ENCODE results near the gene DOCK4. TPM values are rescaled to one million over a fixed set of nuclear protein-coding genes. Genes with fewer than 3 reads are reported as not detected.

The DOCK4 gene
- total RNA-seq, 1 donor from 2014 or later, result 100 TPM

GRCh38 chr7:112206991-112207592 is 893 bp upstream of the DOCK4 start:
- H3K4me3 ChIP-seq, result peak overlapping the region; percentile 90
- H3K27me3 ChIP-seq, result no peaks in the 10 kb centered on the region
- TF ChIP-seq, protein P1, sequence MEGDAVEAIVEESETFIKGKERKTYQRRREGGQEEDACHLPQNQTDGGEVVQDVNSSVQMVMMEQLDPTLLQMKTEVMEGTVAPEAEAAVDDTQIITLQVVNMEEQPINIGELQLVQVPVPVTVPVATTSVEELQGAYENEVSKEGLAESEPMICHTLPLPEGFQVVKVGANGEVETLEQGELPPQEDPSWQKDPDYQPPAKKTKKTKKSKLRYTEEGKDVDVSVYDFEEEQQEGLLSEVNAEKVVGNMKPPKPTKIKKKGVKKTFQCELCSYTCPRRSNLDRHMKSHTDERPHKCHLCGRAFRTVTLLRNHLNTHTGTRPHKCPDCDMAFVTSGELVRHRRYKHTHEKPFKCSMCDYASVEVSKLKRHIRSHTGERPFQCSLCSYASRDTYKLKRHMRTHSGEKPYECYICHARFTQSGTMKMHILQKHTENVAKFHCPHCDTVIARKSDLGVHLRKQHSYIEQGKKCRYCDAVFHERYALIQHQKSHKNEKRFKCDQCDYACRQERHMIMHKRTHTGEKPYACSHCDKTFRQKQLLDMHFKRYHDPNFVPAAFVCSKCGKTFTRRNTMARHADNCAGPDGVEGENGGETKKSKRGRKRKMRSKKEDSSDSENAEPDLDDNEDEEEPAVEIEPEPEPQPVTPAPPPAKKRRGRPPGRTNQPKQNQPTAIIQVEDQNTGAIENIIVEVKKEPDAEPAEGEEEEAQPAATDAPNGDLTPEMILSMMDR (IDR thresholded peaks at IDR 0.05), result no peak
- peaks cover 24% of the 10 kb centered on the region for H3K4me1 ChIP-seq
- DNase-seq (no peak), ATAC-seq (no peak)
- H3K36me3 ChIP-seq, result no peaks in the 10 kb centered on the region
- H3K27ac ChIP-seq, result peak overlapping the region; percentile 88
- H3K9me3 ChIP-seq, result no peaks in the 10 kb centered on the region
- intact Hi-C loops (cut with DNase I), result no loop called here

- H3K27me3 ChIP-seq, result no peaks in the 10 kb centered on the region
- H3K4me3 ChIP-seq, result peak overlapping the region; percentile 90
- peak overlapping the region; percentile 86 for H3K27ac ChIP-seq
- ATAC-seq (peak; percentile 53), DNase-seq (peak; percentile 84)
- no peaks in the 10 kb centered on the region for H3K36me3 ChIP-seq
- intact Hi-C loops (cut with DNase I), result no loop called here
- peaks cover 13% of the 10 kb centered on the region for H3K4me1 ChIP-seq
- TF ChIP-seq, protein P1 (IDR thresholded peaks at IDR 0.05), result no peak
- no peaks in the 10 kb centered on the region for H3K9me3 ChIP-seq
These were observed 609 bp downstream of the DOCK4 start for GRCh38 chr7:112205343-112206237.

- TF ChIP-seq, protein P1 (IDR thresholded peaks at IDR 0.05), result no peak
- Histone ChIP-seq H3K27ac (peak overlapping the region; percentile 86), H3K9me3 (no peaks in the 10 kb centered on the region), H3K4me3 (peak overlapping the region; percentile 90), H3K36me3 (no peaks in the 10 kb centered on the region), H3K27me3 (no peaks in the 10 kb centered on the region), H3K4me1 (peaks cover 12% of the 10 kb centered on the region)
- intact Hi-C loops (cut with DNase I), result no loop called here
- DNase-seq (no peak), ATAC-seq (no peak)
These were observed 1.5 kb downstream of the DOCK4 start for GRCh38 chr7:112204499-112205342.

GRCh38 chr7:112203365-112203739 is 2.8 kb downstream of the DOCK4 start:
- Histone ChIP-seq H3K27me3 (no peaks in the 10 kb centered on the region), H3K9me3 (no peaks in the 10 kb centered on the region), H3K4me1 (peaks cover 25% of the 10 kb centered on the region), H3K27ac (no peak overlapping the region), H3K36me3 (no peaks in the 10 kb centered on the region), H3K4me3 (peak overlapping the region; percentile 90)
- ATAC-seq, result no peak
- TF ChIP-seq, protein P1 (IDR thresholded peaks at IDR 0.05), result no peak
- intact Hi-C loops (cut with DNase I), result no loop called here
- DNase-seq, result no peak

- Histone ChIP-seq H3K4me3 (peak overlapping the region; percentile 90), H3K27ac (no peak overlapping the region), H3K9me3 (no peaks in the 10 kb centered on the region), H3K36me3 (no peaks in the 10 kb centered on the region), H3K27me3 (no peaks in the 10 kb centered on the region), H3K4me1 (peaks cover 22% of the 10 kb centered on the region)
- intact Hi-C loops (cut with DNase I), result no loop called here
- no peak for ATAC-seq
- TF ChIP-seq, protein P1 (IDR thresholded peaks at IDR 0.05), result no peak
- no peak for DNase-seq
These were observed 3.4 kb downstream of the DOCK4 start for GRCh38 chr7:112202816-112203215.

Data from upper lobe of right lung (tissue), 1 donor.